ENCODE data around the gene PPP2R1A.
"Not testable (repeated sequence)": the region's sequence is repeated elsewhere in the genome, so short reads cannot be mapped to it uniquely, and the experiment has no call there.

Gene PPP2R1A

GRCh38 chr19:52248241-52248640 lies 58.4 kb downstream of the PPP2R1A start:
- DNase-seq = peak; percentile 64 to 73

- no peak for DNase-seq
Observed at GRCh38 chr19:52258426-52258825, 68.6 kb downstream of the PPP2R1A start.

DNA sequence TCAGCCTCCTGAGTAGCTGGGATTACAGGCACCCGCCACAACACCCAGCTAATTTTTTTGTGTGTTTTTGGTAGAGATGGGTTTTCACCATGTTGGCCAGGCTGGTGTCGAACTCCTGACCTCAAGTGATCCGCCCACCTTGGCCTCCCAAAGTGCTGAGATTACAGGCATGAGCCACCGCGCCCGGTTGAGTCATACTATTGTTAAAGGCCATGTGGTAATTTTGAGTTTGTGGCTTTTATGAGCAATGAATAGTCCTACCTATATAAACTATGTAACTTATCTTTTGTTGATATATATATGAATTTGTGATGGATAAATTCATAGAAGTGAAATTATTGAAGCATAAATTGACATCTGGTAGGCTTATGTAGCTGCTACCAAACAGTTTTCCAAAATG lies 75.7 kb downstream of the PPP2R1A start:
- DNase-seq = not testable (repeated sequence)

DNA sequence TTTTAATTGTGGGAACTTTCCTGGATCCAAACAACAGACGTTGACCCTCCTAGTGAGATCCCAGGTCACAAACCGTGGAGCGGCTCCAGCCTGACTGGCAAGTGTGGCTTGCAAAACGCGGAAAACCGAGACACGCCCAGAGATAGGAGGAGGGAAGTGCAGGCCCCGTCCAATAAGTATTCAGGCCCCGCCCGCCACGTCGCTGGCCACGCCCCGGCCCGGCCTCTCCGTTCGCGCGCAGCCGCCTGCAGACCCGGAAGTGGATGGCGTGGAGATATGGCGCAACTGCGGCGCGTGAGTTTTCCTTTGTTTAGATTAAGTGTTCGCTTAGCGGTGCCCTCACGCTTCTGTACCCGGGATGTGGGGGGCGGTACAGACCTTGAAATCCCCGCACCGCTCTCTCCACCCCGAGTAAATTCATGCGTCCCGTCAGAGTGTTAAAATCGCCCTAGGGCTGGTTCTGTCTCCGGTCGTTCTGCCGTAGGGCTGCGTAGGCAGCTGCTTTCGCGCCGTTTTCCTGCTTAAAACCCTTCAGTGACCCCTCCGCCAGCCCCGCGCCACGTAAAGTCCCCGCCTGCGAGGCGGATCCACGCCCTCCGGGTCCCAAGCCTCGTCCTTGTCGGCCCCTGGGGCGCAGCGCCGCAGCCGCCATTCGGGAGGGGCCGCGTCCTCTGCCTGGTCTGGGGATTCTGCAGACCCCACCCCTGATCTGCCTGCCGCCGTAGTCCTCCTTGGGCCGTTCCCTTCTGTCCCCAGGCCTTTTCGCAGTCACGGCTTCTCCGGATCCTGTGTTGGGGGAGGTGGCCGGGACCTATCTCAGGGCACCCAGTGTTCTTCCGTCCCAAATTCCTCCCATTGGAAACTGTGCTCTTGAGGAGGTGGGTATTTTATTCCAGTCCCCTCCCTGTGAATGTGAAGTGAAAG lies 79.7 kb downstream of the PPP2R1A start, which contains the start of gene ZNF766:
Gene ZNF766, plus strand, starts transcription at position 250 of the 924 bp plus-strand sequence. Its CDS starts 27 bp downstream, at position 277.
- DNase-seq = peak; percentile 99

DNA sequence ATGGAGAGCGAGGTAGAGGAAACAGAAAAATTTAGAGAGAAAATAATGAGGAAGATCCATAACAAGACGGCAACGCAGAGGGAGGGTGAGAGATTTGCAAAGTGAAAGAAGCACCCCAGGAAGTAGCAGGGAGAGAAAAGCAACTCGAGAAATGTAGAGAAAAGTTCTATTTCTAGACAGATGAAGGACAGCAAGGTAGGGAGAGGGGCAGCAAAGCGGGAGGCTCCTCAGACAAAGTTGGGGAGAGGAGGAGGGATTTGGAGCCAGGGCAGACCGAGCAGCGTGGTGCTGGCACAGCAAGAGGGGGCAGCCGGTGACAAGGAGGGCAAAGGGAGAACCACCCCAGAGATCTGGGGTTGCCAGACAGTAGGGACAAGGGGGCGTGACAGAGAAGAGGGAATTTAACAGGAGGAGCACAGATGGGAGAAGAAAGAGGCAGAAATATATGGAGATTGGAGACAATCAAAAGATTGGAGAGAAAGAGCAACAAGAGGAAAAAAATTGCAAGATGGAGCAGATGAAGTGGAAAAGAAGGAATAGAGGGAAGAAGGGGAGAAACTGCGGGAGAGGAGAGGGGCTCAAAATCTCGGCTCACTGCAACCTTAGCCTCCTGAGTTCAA lies 80.5 kb downstream of the PPP2R1A start:
- DNase-seq = peak; percentile 6 to 19

GRCh38 chr19:52273301-52273700 lies 83.4 kb downstream of the PPP2R1A start:
- no peak for DNase-seq

GRCh38 chr19:52274191-52274590 lies 84.3 kb downstream of the PPP2R1A start:
- no peak for DNase-seq

- no peak for DNase-seq
Observed at GRCh38 chr19:52275988-52276387, 86.1 kb downstream of the PPP2R1A start.

DNA sequence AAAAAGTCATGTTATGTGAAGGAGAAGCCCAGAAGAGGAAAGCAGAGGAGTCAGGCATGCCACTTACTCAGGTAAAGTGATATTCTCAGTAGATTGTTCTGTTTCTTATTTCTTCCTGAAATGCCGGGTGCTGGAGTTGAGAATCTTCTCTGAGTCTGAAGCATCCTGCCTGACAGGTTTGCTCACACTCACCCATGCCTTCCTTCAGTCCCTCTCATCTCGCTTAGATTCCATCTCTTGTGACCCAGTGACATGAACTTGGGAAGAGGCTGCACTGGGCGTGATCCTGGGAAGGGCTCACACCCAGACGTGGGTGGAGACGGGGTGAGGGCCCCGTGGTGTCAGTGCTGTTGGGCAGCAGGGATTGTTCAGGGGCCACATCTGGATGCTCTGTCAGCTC lies 87.6 kb downstream of the PPP2R1A start:
- DNase-seq = no peak
